ENCODE results near the gene ATN1.
"Not testable (repeated sequence)": the region's sequence is repeated elsewhere in the genome, so short reads cannot be mapped to it uniquely, and the experiment has no call there.

ATN1 gene, protein sequence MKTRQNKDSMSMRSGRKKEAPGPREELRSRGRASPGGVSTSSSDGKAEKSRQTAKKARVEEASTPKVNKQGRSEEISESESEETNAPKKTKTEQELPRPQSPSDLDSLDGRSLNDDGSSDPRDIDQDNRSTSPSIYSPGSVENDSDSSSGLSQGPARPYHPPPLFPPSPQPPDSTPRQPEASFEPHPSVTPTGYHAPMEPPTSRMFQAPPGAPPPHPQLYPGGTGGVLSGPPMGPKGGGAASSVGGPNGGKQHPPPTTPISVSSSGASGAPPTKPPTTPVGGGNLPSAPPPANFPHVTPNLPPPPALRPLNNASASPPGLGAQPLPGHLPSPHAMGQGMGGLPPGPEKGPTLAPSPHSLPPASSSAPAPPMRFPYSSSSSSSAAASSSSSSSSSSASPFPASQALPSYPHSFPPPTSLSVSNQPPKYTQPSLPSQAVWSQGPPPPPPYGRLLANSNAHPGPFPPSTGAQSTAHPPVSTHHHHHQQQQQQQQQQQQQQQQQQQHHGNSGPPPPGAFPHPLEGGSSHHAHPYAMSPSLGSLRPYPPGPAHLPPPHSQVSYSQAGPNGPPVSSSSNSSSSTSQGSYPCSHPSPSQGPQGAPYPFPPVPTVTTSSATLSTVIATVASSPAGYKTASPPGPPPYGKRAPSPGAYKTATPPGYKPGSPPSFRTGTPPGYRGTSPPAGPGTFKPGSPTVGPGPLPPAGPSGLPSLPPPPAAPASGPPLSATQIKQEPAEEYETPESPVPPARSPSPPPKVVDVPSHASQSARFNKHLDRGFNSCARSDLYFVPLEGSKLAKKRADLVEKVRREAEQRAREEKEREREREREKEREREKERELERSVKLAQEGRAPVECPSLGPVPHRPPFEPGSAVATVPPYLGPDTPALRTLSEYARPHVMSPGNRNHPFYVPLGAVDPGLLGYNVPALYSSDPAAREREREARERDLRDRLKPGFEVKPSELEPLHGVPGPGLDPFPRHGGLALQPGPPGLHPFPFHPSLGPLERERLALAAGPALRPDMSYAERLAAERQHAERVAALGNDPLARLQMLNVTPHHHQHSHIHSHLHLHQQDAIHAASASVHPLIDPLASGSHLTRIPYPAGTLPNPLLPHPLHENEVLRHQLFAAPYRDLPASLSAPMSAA (N-terminal part only)

DNA sequence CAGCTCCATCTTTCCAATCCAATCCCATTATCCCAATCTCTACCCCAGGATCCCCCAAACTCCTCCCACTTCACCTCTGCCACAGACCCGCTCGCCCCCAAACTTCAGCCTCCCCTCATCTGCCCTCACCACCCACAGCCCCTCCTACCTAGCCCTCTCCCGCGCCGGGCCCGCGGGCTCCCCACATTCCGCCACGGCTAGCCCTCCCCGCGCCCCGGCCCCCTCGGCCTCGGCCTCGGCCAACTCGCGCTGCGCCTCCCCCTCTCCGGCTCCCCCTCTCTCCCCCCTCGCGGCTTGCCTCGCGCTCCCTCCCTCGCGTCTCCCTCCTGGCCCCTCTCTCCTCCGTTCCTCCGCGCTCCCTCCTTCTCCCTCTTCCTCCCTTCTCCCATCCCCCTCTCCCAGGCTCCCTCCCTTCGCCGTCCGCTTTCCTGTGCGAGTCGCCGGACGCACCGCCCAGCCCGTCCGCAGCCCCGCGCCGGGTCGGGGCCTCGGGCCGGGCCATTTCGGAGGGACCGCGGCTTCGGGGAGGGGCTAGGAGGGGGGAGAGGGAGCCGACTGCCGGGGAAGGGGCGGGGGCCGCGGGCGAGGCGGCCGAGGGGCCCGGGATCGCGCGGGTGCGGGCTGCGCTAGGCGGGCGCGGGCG, at the start of gene ATN1:
TSS of gene ATN1 (plus strand) at position 581 of the 643 bp plus-strand sequence. CDS start 6,043 bp downstream, outside the sequence.
- Mint-ChIP-seq H3K27me3 (no peaks in the 10 kb centered on the region), H3K27ac (peak within 1 kb of the TSS; percentile 93), H3K4me3 (peak within 1 kb of the TSS; percentile 88), H3K9me3 (no peaks in the 10 kb centered on the region), H3K4me1 (ENCODE audit: low read depth) (peaks cover 61% of the 10 kb centered on the region), H3K36me3 (ENCODE audit: low read depth) (peaks cover 31% of the 10 kb centered on the region)
- peak; percentile 77 for DNase-seq

DNA sequence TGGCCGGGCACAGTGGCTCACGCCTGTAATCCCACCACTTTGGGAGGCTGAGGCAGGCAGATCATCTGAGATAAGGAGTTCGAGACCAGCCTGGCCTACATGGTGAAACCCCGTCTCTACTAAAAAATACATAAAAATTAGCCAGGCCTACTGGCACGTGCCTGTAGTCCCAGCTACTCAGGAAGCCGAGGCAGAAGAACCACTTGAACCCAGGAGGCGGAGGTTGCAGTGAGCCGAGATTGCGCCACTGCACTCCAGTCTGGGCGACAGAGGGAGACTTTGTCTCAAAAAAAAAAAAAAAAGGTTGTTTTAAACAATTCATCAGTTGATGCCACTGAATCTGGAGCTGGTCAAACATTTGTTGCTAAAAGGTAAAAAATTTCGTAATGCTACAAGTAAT, 47.9 kb upstream of the ATN1 start:
- H3K36me3 Mint-ChIP-seq (ENCODE audit: low read depth), result peaks cover 55% of the 10 kb centered on the region
- H3K27ac Mint-ChIP-seq, result peak overlapping the region; percentile 44
- not testable (repeated sequence) for H3K9me3 Mint-ChIP-seq; H3K4me3 Mint-ChIP-seq; DNase-seq; H3K27me3 Mint-ChIP-seq; H3K4me1 Mint-ChIP-seq (ENCODE audit: low read depth)

DNA sequence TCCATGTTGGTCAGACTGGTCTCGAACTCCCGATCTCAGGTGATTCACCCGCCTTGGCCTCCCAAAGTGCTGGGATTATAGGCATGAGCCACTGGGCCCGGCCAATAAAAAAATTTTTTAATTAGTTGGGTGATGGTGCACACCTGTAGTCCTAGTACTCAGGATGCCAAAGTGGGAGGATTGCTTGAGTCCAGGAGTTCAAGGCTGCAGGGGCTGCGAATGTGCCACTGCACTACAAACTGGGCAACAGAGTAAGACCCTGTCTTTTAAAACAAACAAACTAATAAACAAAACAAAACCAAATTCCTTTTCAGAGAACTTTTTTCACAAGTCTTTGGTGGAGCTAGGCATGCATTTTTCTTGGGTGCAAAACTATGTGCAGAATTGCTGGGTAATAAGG, 44.5 kb upstream of the ATN1 start:
- Mint-ChIP-seq H3K27ac (no peak overlapping the region), H3K4me3 (no peak overlapping the region), H3K36me3 (ENCODE audit: low read depth) (peaks cover 43% of the 10 kb centered on the region), H3K9me3 (no peaks in the 10 kb centered on the region), H3K4me1 (ENCODE audit: low read depth) (no peaks in the 10 kb centered on the region), H3K27me3 (no peaks in the 10 kb centered on the region)
- DNase-seq, result no peak

DNA sequence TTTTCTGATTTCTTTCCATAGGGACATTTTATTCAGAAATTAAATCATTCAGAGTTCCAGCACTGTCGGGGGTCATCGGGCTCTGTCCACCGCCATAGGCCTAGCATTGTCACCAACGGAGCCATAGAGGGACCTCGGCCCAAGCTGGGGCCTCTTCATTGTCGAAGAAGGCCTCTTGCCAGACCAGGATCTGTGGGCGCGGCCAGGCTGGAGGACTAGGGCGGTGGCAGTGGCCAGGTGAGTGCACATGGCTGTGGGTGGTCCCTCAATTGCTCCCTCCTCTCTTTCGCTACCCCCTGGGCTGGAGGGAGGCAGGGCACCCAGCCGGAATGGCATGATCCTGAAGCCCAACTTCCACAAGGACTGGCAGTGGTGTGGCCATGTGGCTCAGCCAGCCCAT, 44.1 kb upstream of the ATN1 start:
- Mint-ChIP-seq H3K27me3 (no peaks in the 10 kb centered on the region), H3K4me1 (ENCODE audit: low read depth) (no peaks in the 10 kb centered on the region), H3K9me3 (no peaks in the 10 kb centered on the region), H3K4me3 (no peak overlapping the region), H3K36me3 (ENCODE audit: low read depth) (peaks cover 43% of the 10 kb centered on the region), H3K27ac (no peak overlapping the region)
- no peak for DNase-seq

DNA sequence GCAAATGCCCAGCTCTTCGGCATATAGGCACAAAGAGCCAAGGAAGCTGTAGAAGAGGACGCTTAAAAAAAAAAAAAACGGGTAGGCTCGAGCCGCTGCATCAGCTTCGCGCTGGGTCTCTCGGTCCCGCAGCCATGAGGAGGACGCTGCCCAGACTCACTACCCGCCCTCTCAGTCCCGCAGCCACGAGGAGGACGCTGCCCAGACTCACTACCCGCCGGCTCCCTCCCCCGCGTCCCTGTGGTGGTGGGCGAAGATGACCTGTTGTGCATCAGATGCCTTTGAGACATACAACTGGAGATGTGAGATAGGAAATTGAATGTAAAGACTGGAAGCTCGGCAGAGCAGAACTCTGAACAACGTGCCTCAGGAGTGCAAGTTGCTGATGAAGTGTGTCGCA, 43.2 kb upstream of the ATN1 start:
- no peak overlapping the region for H3K4me3 Mint-ChIP-seq
- H3K4me1 Mint-ChIP-seq (ENCODE audit: low read depth), result no peaks in the 10 kb centered on the region
- no peaks in the 10 kb centered on the region for H3K27me3 Mint-ChIP-seq
- DNase-seq, result no peak
- no peaks in the 10 kb centered on the region for H3K9me3 Mint-ChIP-seq
- peaks cover 40% of the 10 kb centered on the region for H3K36me3 Mint-ChIP-seq (ENCODE audit: low read depth)
- H3K27ac Mint-ChIP-seq, result no peak overlapping the region

DNA sequence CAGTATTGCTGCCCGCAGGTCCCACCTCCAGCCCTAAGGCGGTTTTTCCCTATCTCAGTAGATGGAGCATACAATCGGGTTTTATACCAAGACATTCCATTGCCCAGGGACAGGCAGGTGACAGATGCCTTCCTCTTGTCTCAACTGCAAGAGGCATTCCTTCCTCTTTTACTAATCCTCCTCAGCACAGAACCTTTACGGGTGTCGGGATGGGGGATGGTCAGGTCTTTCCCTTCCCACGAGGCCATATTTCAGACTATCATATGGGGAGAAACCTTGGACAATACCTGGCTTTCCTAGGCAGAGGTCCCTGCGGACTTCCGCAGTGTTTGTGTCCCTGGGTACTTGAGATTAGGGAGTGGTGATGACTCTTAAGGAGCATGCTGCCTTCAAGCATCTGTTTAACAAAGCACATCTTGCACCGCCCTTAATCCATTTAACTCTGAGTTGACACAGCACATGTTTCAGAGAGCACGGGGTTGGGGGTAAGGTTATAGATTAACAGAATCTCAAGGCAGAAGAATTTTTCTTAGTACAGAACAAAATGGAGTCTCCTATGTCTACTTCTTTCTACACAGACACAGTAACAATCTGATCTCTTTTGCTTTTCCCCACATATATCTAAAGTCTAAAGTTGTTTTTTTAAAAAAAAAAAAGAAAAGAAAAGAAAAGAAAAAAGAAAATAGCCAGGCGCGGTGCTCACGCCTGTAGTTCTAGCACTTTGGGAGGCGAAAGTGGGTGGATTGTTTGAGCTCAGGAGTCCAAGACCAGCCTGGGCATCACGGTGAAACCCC, 41.4 kb upstream of the ATN1 start:
- H3K4me1 Mint-ChIP-seq (ENCODE audit: low read depth); H3K27me3 Mint-ChIP-seq; H3K27ac Mint-ChIP-seq; H3K9me3 Mint-ChIP-seq; H3K4me3 Mint-ChIP-seq; DNase-seq: not testable (repeated sequence)
- H3K36me3 Mint-ChIP-seq (ENCODE audit: low read depth), result peaks cover 44% of the 10 kb centered on the region

DNA sequence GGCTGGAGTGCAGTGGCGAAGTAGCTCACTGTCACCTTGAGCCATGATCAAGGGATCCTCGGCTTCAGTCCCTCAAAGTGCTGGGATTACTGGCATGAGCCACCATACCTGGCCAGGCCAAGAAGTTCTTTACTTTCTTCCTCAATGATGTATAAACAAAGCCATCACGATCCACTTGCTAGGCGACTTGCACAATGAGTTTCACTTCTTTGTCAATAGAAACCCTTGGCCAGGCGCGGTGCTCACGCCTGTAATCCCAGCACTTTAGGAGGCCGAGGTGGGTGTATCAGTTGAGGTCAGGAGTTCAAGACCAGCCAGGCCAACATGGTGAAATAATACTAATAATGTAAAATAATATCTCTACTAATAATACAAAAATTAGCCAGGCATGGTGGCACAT, 40.3 kb upstream of the ATN1 start:
- H3K27ac Mint-ChIP-seq, result no peak overlapping the region
- no peaks in the 10 kb centered on the region for H3K27me3 Mint-ChIP-seq
- no peaks in the 10 kb centered on the region for H3K9me3 Mint-ChIP-seq
- DNase-seq, result no peak
- H3K4me3 Mint-ChIP-seq, result no peak overlapping the region
- peaks cover 18% of the 10 kb centered on the region for H3K4me1 Mint-ChIP-seq (ENCODE audit: low read depth)
- peaks cover 41% of the 10 kb centered on the region for H3K36me3 Mint-ChIP-seq (ENCODE audit: low read depth)

DNA sequence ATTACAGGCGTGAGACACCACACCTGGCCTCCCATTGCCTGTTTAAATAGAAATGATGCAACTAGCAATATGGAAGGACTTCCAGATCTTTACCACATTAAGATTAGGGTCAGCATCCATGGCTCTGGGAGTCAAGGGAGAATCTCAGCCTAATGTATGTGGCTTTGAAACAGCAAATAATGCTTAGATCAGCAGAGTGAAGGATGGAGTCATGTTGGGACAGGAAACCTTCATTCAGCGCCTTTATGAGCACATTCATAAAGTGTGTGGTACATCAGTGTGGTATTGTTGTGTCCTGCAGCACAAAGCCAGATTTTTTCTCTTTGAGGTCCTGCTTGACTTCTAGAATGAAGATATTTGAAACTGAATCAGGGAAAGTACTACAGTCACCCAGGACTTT, 39.4 kb upstream of the ATN1 start:
- Mint-ChIP-seq H3K27ac (no peak overlapping the region), H3K27me3 (no peaks in the 10 kb centered on the region), H3K9me3 (no peaks in the 10 kb centered on the region), H3K4me3 (no peak overlapping the region), H3K4me1 (ENCODE audit: low read depth) (peaks cover 20% of the 10 kb centered on the region), H3K36me3 (ENCODE audit: low read depth) (peaks cover 33% of the 10 kb centered on the region)
- no peak for DNase-seq

DNA sequence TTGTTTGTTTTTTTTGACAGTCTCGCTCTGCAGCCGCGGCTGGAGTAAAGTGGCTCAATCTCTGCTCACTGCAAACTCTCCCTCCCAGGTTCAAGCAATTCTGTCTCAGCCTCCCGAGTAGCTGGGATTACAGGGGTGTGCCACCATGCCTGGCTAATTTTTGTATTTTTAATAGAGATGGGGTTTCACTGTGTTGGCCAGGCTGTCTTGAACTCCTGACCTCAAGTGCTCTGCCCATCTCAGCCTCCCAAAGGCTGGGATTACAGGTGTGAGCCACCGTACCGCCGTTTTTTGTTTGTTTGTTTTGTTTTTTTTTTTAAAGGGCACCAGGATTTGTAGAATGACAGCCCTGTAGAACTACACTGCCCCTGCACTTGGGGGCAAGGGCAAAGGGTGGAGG, 39.0 kb upstream of the ATN1 start:
- H3K4me1 Mint-ChIP-seq (ENCODE audit: low read depth), result peaks cover 20% of the 10 kb centered on the region
- H3K27ac Mint-ChIP-seq, H3K4me3 Mint-ChIP-seq, DNase-seq, H3K9me3 Mint-ChIP-seq, H3K27me3 Mint-ChIP-seq: not testable (repeated sequence)
- peaks cover 30% of the 10 kb centered on the region for H3K36me3 Mint-ChIP-seq (ENCODE audit: low read depth)

DNA sequence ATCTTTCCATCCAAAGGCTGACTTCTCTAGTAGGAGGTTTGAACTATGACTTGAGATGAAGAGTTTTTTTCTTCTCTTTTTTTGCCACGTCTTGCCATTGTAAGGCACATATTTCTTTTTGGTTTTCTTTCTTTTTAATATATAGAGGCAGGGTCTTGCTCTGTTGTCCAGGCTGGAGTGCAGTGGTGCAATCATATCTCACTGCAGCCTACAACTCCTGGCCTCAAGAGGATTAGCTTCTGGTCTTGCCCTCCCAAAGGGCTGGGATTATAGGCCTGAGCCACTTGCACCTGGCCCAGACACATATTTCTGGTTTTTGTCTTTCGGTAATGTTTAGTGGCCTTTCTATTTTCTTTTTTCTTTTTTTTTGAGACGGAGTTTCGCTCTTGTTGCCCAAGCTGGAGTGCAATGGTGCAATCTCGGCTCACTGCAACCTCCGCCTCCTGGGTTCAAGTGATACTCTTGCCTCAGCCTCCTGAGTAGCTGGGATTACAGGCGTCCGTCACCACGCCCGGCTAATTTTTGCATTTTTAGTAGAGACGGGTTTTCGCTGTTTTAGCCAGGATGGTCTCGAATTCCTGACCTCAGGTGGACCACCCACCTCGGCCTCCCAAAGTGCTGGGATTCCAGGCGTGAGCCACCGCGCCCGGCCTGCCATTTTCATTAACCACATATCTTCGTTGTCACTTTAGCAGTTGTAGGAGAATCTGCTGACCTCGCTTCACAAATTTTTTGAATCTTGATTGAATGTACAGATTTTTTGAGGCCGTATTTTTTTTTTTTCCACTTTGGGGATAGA, 37.8 kb upstream of the ATN1 start:
- not testable (repeated sequence) for H3K27me3 Mint-ChIP-seq, DNase-seq, H3K9me3 Mint-ChIP-seq
- Mint-ChIP-seq H3K4me1 (ENCODE audit: low read depth) (peaks cover 20% of the 10 kb centered on the region), H3K27ac (peak overlapping the region; percentile 99), H3K4me3 (peak overlapping the region; percentile 80), H3K36me3 (ENCODE audit: low read depth) (peaks cover 18% of the 10 kb centered on the region)

DNA sequence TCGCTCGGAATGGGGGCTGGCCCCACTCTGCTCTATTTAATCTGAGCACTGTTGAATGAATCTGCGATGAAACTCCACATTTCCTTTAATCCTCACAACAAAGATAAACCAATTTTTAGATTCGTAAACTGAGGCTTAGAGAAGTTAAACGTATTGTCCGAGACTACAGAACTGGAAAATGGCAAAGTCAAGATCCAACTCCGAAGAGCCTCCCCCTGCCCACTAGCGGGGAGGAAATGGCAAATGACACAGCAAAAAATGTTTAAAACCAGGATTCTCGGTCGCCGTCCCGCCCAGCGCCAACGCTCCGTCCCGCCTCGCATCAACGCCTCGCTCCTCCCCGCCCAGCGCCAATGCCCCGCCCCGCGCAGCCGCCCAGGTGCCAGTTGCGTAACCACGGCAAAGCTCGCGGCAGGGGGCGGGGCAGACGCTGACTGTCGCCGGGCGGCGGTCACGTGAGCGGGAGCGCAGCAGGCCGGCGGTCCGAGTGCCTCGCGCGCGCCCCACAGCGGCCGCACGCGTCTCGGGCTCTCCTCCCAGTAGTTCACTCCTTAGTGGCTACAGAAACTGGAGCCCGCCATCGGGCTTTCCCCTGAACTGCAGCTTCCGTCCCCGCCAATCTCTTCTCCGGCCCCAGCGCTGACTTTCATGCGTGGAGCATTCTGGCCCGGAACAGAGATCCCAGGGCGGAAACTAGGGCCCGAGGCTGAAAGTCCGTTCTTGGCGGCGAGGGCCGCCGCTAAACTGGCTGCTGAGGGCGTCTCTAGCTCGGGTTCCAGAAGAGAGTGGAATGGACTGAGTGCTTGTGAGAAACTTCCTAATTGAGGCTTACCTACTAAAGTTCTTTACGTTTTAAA, 36.7 kb upstream of the ATN1 start:
- DNase-seq, result peak; percentile 99
- Mint-ChIP-seq H3K4me3 (peak overlapping the region; percentile 80), H3K36me3 (ENCODE audit: low read depth) (peaks cover 9% of the 10 kb centered on the region), H3K27me3 (no peaks in the 10 kb centered on the region), H3K27ac (peak overlapping the region; percentile 99), H3K9me3 (no peaks in the 10 kb centered on the region), H3K4me1 (ENCODE audit: low read depth) (peaks cover 20% of the 10 kb centered on the region)

DNA sequence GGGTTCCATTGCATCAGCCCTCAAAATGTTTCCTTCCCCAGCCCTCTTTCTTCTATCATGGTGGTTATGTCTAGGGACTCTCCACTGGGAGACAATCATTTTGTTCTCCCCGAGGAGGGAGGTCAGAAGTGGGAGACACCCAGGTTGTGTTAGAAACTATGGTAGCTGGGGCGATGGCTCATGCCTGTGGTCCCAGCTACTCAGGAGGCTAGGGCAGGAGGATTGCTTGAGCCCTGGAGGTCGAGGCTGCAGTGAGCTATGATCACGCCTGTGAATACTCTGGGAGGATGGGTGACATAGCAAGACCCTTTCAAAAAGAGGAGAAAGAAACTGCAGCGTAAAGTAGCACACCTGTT, 36.1 kb upstream of the ATN1 start:
- Mint-ChIP-seq H3K4me3 (peak overlapping the region; percentile 80), H3K27ac (peak overlapping the region; percentile 99), H3K4me1 (ENCODE audit: low read depth) (peaks cover 20% of the 10 kb centered on the region), H3K27me3 (no peaks in the 10 kb centered on the region), H3K36me3 (ENCODE audit: low read depth) (peaks cover 9% of the 10 kb centered on the region), H3K9me3 (no peaks in the 10 kb centered on the region)
- peak; percentile 49 for DNase-seq
